Upper lobe of left lung (tissue), 4 donors: Measurements from ENCODE around the gene ACAN.

Source experiments
- POLR2A ChIP-seq, 4 donors: fragments of 450-650 bp; IDR thresholded peaks; one replicate each; pipeline ENCODE4 v1.5.1; 2016 to 2017; ENCODE audit warnings: antibody characterized with exemption in 4 of 4, mild to moderate bottlenecking in 2 of 4
- POLR2AphosphoS5 ChIP-seq, 2 donors: sonication (generic); formaldehyde crosslinking; IDR thresholded peaks; one replicate each; pipeline ENCODE4 v1.5.1; 2017; ENCODE audit warnings: antibody characterized with exemption in 2 of 2
- TF ChIP-seq, protein P1 (sequence below), 6 experiments: fragments of 450-650 bp in 4 of 6; fragments of 200-600 bp in 2 of 6; sonication (generic) in 2 of 6; IDR thresholded peaks; one replicate each; pipeline ENCODE4 v1.5.1; 2016 to 2019; ENCODE audit warnings: antibody characterized with exemption in 6 of 6

GRCh38 chr15:88756521-88756920 lies 46.7 kb upstream of the ACAN start:
- TF ChIP-seq, protein P1, sequence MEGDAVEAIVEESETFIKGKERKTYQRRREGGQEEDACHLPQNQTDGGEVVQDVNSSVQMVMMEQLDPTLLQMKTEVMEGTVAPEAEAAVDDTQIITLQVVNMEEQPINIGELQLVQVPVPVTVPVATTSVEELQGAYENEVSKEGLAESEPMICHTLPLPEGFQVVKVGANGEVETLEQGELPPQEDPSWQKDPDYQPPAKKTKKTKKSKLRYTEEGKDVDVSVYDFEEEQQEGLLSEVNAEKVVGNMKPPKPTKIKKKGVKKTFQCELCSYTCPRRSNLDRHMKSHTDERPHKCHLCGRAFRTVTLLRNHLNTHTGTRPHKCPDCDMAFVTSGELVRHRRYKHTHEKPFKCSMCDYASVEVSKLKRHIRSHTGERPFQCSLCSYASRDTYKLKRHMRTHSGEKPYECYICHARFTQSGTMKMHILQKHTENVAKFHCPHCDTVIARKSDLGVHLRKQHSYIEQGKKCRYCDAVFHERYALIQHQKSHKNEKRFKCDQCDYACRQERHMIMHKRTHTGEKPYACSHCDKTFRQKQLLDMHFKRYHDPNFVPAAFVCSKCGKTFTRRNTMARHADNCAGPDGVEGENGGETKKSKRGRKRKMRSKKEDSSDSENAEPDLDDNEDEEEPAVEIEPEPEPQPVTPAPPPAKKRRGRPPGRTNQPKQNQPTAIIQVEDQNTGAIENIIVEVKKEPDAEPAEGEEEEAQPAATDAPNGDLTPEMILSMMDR (IDR thresholded peaks at IDR 0.05) = no peak
- no peak for TF ChIP-seq POLR2AphosphoS5 (IDR thresholded peaks at IDR 0.05)
- no peak for TF ChIP-seq POLR2A (IDR thresholded peaks at IDR 0.05)
